OCI-LY1 (cell line): ENCODE data around the gene KPNB1.

Experiments
- EZH2 ChIP-seq: fragments of 200-600 bp; sonication (generic), shearing (Covaris generic); IDR thresholded peaks from 2 replicates; pipeline ENCODE4 v1.8.0; 2017; ENCODE audit warnings: borderline replicate concordance, mixed run types, mild to moderate bottlenecking, antibody characterized with exemption, low read length, moderate library complexity, mixed read lengths
- TF ChIP-seq, protein P1 (sequence below): fragments of 200-600 bp; sonication (generic), shearing (Covaris generic); IDR thresholded peaks from 2 replicates; pipeline ENCODE4 v1.5.1; 2017; ENCODE audit warnings: mild to moderate bottlenecking, antibody characterized with exemption, low read length, moderate library complexity, mixed read lengths

DNA sequence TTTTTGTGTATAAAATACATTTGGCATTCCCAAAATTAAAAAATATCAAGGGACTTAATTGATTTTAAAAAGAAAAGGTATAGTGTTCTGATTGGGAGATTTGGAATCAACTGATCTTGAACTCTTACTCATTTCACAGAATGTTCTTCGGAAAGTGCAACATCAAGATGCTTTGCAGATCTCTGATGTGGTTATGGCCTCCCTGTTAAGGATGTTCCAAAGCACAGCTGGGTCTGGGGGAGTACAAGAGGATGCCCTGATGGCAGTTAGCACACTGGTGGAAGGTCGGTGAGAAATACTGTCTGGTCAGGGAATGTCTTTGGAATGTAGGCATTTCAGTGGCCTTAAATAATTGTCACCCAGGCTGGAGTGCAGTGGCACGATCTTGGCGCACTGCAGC is 24.8 kb downstream of the KPNB1 start:
- TF ChIP-seq, protein P1, sequence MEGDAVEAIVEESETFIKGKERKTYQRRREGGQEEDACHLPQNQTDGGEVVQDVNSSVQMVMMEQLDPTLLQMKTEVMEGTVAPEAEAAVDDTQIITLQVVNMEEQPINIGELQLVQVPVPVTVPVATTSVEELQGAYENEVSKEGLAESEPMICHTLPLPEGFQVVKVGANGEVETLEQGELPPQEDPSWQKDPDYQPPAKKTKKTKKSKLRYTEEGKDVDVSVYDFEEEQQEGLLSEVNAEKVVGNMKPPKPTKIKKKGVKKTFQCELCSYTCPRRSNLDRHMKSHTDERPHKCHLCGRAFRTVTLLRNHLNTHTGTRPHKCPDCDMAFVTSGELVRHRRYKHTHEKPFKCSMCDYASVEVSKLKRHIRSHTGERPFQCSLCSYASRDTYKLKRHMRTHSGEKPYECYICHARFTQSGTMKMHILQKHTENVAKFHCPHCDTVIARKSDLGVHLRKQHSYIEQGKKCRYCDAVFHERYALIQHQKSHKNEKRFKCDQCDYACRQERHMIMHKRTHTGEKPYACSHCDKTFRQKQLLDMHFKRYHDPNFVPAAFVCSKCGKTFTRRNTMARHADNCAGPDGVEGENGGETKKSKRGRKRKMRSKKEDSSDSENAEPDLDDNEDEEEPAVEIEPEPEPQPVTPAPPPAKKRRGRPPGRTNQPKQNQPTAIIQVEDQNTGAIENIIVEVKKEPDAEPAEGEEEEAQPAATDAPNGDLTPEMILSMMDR = no peak
- TF ChIP-seq EZH2 = no peak
